NCI-H187 treated with DMSO at 0.1 percent for 48 hours (cell line): ENCODE results near the gene CCDC38.

ENCODE experiments used
- DNase-seq: peaks from one replicate; lab custom pipeline; 2025; lab: John Stamatoyannopoulos, UW

The CCDC38 gene

DNA sequence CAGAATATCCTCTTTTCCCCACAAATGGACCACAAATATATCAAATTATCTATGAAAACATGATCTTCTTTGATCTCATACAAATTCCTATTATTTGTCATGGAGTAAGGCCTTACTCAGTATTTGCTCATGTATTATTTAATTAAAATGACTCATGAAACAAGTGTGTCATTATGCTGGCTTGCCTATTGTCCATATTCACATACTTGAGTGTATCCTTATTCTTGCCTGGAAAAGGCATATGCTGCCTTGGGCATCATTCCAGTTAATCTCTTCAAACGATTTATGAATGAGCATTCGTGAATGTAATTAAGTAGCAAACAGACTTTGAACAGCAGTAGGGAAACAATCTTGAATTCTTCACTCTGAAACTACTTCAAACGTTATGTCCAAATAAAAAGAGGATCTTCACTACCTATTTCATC lies 106.2 kb downstream of the CCDC38 start:
- no peak for DNase-seq

DNA sequence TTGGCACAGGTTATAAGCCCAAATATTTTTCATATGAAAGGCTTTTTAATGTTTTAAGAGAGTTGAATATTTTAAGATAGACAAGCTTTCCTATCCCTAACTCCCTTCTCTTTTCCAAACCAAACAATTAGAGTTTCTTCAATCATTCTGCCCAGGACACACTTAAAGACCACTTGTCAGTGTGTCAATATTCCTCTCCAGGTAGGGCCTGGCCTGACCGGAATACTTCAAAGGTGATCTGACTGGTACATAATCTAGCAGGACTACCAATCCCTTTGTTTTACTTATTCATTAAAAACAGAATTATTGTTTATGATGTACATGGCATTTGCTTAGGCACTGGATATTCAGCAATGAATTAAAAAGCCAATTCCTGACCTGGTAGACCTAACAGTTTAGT lies 107.8 kb downstream of the CCDC38 start:
- no peak for DNase-seq

DNA sequence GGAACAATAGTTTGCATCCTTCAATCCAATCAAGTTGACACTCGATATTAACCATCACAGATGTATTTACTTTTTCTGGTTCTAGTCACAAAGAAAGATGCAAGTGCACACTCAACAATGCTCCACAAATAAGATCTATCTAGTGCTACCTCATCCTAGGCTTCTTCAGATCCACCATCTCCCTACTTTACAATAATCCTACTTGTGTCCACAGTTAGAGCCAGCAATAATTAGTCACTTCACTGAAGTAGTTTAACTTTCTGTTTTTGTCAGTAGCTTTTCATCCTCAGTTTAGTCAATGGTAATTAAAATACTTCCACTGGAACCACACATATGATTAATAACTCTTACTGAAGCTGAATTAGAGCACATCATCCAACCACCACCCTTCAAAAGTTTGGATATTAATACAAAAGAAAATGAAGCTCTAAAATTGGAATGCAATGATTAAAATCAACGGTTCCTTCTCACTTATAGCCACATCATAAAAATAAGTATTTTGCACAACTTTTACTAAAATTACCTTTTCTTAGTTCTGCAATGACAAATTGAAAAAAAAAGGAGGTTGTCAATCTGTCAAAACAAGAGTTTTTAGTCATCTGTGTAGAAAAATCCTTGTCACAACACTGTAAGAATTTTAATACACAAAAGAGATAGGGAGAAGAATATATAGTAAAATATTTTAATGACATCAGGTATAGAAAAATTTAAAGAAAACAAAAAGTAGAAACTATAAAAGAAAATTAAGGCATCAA lies 111.9 kb downstream of the CCDC38 start:
- DNase-seq: no peak

DNA sequence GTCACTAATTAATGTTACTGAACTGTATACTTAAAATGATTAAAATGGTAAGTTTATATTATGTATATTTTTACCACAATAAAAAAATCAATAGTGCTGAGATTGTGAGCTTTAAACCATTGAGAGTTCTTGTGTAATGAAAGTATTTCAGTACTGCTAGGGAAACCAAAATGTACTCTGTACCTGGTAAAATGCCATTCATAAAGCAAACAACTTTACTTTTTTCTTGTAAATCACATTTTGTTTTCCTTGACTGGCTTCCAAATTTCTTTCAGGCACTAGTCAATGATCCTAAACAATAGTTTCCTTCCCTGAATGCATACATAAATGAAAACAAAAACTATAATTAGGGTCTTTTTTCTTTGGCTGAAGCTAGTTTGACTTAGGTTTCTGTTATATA lies 113.0 kb downstream of the CCDC38 start:
- DNase-seq: no peak

DNA sequence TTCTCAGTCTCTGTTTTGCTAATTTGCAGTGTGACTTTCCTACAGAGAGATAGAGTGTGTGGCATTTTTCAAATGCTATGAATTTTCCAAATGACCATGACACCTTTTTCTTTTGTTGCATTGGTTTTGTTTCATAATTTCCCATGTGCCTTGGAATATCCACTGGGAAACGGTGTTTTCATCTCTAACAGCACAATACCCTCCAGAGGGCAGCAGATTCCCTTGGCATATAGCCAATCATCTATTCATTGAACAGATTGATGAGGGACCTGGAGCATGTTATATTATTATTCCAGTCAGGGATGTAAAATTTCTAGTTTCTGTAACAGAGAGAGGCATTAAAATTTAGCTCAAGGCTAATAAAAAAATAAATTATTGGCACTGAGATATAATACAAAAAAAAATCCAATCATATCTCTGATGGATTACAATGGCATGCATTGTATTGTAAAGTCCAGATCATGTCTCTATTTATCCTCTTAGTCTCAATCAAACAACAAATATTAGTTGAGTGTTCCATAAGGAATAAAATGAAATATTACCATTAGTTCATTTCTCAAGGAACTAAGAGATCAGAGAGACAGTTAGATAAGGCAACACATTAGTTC lies 122.2 kb downstream of the CCDC38 start:
- no peak for DNase-seq
